Tongue (tissue), 2 donors: Measurements from ENCODE around the gene FRMD5. TPM values are rescaled to one million over a fixed set of nuclear protein-coding genes. Genes with fewer than 3 reads are reported as not detected.
A peak's percentile ranks its signal among the peaks of the same experiment; 100 is the strongest.
"Not testable (repeated sequence)": the region's sequence is repeated elsewhere in the genome, so short reads cannot be mapped to it uniquely, and the experiment has no call there.

Experiments
- DNase-seq: peaks from one replicate; pipeline ENCODE4 v3.0.0-alpha.2; 2015
- total RNA-seq: library from RNA; depleted of rRNA; stranded (reverse); fragments of >200 nt; gene quantifications from one replicate; pipeline ENCODE4 v1.2.3, GENCODE V29; 2014

The FRMD5 gene
- total RNA-seq, 1 donor from 2014 or later = 1.1 TPM

DNA sequence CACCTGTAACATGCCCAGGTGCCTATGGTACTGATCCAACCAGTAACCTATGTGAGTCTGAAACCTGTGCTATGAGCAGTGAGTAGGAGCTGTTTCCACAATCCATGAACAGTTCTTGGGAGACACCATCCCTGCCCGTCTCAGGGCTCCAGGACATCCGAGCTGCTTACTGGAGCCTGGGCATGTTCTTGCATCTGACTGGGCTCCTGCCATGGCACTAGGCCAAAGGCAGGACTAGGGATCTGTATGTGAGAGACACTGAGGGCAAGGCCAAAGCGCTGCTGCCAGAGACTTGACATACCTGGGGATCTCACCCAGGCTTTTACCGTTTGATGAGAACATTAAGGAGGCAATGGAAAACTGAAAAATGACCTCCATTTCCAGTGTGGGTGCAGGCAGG is 308.5 kb downstream of the FRMD5 start:
- DNase-seq = no peak

DNA sequence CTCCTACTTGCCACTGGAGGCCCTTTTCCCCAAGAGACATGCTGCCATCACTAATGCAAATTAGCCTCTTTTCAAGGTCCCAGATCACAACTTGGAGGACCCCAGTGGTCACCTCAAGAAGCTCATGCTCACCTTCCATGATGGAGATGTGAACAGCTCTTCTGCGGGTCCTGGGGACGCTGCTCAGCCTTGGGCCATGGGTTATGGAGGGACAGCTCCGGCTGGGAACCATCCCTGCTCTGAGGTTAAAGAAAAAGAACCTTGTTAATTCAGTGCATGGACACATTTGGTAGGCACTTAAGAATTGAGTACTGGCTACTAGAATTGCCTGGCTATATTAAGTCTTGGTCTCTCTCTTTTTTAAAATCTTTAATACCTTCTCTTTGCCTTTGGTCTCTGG is 311.5 kb downstream of the FRMD5 start:
- no peak for DNase-seq

DNA sequence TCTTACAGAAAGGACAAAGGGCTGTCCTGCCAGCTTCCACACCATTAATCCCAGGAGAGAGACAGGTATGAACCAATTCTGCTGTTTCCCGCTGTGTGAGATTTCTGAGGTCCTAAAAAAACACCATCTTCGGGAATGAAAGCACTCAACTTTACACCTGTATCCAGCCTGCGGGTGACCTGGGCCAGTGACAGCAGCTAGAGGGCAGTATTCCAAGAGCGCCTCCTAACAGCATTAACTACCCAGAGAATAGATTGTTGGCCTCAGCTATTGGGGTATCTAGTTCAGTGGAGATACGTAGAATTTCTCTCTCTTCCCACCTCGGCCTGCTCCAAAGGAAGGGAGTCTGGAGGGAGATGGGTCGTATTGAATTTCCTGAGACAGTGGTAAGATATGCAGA is 313.1 kb downstream of the FRMD5 start:
- DNase-seq = no peak

DNA sequence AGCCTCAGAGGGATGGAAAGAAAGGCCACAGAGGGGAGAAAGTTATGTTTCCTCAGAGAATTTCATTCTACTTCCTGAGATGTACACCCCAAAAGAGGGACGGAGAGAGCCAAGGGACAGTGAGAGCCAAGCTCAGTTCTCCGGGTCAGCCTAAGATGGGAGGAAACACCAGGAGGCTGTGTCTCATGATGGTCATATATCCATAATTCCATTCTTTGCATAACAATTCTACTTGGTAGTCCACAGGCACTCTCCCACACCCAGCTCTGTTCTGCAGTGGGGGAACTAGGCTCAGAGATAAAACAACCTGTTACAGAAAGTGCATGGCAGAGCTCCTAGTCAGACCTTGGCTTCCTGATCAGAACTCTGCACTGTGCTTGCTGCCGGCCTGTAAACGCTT is 313.8 kb downstream of the FRMD5 start:
- DNase-seq = no peak

DNA sequence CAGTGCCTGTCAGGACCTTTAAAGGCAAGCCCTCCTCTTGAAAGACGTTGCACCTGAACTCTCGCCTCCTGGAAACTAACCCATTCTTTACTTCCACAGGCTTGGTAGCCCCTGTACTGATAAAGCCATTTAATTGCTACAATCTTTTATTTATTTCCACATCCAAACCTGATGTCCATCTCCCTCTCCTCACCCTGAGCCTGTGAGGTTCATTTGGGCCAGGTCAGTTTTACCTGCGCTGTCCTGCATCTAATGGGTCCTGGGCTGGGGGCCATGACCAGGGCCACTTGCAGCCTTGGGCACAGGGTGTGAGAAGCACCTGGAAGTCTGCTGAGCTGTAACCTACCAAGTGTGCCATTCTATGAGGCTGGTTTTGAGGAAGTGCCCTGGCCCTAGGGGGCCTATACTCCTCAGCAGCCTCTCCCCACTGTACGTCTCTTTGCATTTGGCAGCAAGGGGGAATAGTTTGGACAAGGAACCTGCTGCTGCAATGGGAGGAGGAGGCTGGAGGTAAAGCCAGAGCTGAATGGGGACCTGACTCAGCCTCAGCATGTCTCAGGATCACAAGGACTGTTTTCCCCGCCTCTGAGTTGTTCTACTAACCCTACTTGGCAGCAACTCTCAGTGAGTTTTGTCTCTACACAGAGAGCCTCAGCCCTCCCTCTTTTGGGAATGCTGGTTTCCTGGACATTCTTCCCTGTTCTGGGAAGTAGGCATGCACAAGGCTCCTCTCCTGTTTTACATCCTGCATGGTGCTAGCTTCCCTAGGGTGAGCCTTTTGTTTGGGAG is 314.5 kb downstream of the FRMD5 start:
- no peak for DNase-seq

DNA sequence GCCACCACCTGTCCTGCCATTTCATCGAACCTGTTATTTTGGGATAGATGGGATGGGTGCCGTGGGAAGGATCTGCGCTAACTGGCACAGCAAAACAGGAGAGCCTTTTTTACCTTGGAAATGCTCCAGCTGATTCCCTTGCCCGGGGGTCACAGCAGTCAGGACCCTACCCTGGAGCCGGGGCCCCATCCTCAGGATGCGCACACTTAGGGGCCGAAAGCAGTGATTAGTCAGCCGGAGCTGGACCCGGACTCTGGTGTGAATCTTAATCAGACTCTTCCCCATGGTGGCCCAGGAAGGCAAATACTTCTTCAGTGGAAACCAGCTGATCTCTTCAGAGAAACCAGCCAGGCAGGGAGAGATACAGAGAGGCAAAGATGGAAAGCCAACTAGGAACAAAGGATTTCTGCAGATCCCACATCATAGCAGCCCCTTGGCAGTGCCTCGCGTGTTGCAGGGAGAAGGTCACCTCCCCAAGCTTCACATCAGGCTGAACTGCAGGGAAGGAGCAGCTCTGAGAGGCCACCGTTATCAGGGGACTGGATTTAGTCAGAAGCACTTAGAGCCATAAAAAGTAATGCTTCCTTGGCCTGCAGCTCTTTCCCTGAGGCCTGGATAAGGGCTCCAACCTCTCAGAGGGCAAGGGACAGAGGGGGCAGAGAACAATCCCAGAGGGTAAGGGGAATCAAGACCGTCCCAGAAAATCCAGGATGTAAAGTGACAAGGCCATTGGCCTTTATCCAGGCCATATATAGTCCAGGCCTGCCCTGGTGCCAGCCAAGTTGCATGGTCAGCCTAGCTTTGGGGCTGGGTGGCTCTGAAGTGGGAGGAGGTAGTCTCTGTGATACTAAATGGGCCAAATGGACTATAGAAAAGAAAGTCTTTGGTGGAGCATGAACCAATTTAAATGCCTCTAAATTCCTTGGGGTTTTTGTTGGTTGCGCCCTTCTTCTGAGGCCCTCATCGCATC is 315.4 kb downstream of the FRMD5 start:
- no peak for DNase-seq

DNA sequence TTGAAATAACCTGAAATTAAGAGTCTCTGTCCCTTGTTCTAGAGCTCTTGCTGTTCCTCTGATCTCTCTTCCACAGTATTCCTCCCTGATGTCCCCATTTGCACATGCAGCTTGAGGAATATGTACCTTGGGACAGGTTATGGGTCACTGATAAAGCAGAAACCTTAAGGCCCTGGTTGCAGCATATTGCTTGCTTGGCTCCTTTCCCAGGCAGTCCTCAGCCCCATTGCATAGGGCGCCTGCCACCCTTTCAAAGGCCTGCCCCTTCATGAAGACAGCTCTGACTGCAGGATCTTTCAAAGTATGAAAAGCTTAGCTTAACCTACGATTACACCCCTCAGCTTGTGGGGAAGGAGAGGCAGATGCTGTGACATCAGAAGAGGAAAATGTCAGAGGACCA is 316.6 kb downstream of the FRMD5 start:
- DNase-seq = no peak

DNA sequence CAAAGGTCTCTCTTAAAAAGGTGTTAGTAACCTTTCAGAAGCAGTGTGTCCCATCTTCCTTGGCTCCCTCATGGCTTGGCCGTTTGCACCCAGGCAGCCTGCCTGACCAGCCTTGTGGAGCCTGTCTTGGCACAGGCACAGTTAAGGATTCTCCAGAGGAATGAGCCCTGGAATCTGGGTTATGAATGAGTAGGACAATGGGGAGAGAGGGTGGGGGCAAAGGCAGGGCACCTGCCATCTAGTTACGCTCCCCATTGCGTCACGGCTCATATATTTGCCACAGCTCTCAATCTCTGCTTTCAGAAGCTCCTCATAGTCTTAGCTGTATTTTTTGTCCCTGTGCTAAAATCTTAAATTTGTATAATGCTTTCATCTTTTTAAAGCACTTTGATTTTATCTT is 317.7 kb downstream of the FRMD5 start:
- no peak for DNase-seq

DNA sequence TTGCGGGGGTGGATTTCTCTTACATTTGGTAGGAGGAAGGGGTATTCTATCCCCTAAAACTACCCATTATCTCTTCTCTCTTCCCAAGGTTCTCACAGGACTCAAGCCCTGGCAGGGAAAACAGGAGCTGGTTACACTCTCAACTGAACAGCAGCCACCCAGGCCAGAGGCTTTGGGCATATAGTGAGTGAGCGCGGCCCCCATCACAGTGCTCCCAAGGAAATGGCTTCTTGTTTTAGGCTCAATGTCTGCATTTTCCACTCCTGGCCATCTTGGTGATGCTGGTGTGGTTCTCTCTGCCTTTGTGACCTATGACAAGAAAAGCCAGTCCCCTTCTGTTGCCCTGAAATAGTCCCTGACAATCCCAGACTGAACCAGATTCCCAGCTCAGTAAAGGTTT is 318.2 kb downstream of the FRMD5 start:
- no peak for DNase-seq

DNA sequence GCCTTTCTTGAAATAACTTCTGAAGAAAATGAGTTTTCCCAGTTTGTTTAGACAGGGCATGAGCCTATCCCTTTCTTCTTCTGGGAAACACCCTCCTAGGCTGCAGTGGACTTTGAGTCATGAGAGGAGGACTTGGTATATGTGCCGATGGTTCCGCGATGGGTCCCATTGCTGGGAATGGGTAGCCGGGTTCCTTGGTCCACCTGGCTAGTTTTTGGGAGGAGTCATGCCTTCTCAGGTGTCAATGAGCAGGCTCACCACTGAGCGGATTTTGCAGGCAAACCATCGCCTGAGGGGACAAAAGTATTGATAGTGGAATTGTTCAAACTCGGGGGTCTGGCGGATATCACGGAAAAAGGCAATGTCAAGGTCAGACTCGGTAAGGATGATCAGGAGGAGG is 321.4 kb downstream of the FRMD5 start:
- no peak for DNase-seq

DNA sequence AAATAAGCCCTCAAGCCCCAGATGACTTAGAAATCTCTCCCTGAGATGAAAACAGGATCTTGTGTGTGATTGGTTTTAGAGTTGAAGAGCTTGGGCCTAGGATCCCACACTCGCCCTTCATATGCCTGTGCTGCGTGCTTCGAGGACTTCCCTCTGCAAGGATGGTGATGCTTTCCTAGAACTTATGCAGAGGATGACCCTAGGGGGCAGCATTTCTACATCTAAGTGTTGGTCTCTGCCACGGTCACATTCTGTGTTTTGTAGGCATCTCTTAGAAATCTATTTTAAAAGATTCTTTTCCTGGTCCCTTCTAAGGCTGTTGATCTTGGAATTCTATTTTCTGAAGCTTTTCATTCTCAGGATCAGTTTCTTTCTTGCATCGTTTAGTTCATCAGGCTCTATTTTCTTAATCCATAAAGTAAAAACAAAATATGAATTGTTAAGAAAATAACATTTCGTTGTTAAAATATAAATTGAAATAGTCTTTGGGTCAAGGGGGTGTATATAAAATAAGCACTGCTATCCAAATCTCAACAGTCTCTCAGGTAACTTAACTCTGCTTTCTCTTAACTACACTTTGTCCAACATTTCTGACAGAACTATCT is 322.6 kb downstream of the FRMD5 start:
- DNase-seq = peak; percentile 82

DNA sequence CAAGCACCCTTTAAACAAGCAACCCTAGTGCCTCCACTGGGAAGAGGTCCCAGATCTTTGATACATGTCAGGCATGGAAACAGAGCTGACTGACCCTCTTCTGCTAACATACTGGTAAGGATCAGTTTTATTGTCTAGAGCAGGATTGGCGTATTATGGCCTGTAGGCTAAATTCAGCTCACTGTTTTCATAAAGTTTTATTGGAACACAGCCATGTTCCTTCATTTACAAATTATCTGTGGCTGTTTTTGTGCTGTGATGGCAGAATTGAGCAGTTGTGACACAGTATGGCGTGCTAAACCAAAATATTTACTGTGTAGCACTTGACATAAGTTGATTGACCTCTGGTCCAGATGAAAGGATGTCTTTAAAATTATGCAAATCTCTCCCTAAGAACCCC is 323.2 kb downstream of the FRMD5 start:
- DNase-seq = no peak

DNA sequence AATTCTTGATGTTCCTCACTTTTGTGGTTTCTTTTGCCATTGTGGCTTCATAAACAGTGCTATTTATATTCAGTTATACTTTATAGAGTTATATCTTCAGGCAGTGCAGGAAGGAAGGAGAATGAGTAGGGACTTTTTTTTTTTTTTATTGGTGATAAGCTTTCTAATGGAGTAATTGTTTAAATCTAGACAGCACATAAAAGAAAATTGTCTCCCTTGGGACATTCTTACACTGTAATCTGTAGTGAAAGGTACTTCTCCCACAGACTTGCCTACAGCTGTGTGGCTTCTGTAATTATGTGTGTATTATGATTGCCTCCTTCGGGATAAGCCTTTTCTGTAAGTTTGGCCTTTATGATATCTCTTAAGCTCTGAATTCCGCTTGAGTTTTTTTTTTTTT is 326.7 kb downstream of the FRMD5 start:
- DNase-seq = no peak

DNA sequence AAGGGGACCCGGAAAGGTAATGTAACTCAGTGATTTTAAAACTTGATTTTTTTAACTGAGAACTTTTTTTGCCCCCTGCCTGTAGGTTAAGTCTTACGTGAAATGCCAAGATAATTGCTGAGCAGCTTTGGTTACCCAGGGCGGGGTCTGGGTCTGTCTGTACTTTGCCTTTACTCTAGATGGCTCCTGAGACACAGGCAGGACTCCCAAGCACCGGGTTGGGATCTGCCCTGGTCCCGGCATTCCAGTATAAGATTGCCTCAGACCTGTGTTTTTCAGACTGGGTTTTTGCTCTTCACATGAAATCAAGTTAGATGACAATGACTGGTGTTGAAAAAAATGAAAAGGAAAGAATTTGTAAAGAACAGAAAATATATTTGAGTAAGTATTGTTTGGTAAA is 328.0 kb downstream of the FRMD5 start:
- DNase-seq = no peak

DNA sequence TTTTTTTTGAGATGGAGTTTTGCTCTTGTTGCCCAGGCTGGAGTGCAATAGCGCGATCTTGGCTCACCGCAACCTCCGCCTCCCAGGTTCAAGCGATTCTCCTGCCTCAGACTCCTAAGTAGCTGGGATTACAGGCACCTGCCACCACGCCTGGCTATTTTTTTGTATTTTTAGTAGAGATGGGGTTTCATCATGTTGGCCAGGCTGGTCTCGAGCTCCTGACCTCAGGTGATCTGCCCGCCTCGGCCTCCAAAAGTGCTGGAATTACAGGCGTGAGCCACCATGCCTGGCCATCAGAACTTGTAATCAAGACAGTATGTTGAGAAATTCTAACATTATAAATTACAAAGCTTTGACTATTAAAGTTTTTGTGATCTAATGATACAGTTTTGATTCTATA is 328.4 kb downstream of the FRMD5 start:
- not testable (repeated sequence) for DNase-seq

DNA sequence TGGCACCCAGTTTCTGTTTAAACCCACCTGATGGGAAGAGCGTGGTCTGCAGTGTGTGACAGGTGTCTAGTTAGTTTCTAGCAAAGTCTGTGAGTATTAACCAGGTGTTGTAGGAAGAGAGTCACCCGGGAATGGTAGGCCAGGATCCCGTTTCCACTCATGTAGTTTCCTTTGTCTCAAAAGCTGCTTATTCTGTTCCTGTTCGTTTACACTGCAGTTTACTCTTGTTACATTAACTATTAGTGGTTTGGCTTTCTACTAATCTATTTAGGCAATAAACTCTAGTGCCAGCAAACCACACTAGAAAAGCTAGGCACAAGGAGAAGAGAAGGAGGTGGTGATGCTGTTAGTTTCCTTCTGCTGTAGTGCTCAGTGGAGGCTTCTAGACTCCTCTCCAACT is 335.5 kb downstream of the FRMD5 start:
- DNase-seq = no peak

DNA sequence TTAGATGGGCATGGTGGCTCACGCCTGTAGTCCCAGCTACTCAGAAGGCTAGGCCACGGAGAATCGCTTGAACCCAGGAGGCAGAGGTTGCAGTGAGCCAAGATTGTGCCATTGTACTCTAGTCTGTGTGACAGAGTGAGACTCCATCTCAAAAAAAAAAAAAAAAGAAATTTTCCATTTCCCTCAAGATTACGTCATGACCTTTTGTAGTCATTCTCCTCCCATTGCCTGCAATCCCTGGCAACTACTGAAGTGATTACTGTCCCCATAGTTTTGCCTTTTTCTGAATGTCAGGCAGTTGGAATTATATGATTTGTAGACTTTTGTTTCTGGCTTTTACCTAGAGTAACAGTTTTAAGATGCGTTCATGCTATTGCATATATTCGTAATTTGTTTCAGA is 340.3 kb downstream of the FRMD5 start:
- no peak for DNase-seq

DNA sequence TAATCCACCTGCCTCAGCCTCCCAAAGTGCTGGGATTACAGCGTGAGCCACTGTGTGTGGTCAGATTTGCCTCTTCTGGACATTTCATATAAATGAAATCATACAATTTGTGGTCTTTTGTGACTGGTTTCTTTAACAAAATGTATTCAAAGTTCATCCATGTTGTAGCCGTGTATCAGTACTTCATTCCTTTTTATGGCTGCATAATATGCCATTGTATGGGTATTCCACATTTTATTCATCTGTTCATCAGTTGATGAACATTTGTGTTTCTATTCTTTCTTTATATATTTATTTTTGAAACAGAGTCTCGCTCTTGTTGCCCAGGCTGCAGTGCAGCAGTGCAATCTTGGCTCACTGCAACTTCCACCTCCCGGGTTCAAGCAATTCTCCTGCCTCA is 342.5 kb downstream of the FRMD5 start:
- no peak for DNase-seq

DNA sequence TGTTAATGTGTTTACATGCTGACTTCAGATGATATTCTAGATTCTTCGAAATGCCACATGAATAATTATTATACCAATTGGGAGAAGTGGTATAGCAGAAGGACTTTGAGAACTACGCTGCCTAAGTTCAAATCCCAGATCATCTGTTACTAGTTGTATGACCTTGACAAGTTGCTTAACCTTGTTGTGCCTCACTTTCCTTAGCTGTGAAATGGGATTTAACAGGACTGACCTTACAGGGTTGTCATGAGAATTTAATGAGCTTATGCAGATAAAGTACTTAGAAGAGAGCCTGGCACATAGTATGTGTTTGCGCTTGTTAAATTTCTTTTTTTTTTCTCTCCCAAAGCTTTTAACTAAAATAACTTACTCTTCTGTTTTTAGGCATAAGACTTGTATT is 343.8 kb downstream of the FRMD5 start:
- no peak for DNase-seq

DNA sequence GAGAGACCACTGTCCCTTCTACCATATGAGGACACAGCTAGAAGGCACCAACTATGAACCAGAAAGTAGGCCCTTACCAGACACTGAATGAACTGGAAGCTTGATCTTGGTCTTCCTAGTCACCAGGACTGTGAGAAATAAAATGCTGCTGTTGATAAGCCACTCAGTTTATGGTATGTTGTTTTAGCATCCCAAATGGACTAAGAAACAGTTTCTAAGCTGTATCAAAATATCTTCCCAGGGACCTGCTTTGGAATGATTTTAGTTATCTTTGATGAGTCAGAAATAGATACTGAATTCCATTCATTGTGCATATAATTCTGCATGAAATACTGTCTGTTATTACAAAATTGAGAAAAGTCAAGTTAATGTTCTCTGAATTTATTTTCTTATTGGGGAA is 349.6 kb downstream of the FRMD5 start:
- no peak for DNase-seq

DNA sequence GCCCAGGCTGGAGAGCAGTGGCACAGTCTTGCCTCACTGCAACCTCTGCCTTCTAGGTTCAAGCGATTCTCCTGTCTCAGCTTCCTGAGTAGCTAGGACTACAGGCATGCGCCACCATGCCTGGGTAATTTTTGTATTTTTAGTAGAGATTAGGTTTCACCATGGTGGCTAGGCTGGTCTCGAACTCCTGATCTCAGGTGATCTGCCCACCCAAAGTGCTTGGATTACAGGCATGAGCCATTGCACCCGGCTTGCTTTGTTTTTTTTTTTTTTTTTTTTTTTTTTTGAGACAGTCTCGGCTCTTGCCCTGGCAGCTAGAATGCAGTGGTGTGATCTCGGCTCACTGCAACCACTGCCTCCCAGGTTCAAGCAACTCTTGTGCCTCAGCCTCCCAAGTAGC is 362.6 kb downstream of the FRMD5 start:
- DNase-seq = not testable (repeated sequence)

DNA sequence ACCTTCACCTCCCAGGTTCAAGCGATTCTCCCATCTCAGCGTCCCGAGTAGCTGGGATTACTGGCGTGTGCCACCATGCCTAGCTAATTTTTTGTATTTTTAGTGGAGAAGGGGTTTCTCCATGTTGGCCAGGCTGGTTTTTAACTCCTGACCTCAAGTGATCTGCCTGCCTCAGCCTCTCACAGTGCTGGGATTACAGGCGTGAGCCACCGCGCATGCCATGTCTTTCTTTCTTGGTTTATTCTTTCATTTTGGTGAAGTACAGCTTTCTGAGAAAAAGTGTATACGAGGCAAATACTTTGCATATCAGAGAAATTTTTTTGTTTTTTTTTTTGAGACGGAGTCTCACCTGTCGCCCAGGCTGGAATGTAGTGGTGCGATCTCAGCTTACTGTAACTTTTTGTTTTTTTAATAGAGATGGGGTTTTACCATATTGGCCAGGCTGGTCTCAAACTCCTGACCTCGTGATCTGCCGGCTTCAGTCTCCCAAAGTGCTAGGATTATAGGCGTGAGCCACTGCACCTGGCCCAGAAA is 363.5 kb downstream of the FRMD5 start:
- not testable (repeated sequence) for DNase-seq
